ENCODE data around the gene MAGEB5. TPM values are rescaled to one million over a fixed set of nuclear protein-coding genes. Genes with fewer than 3 reads are reported as not detected.
"Not testable (repeated sequence)": the region's sequence is repeated elsewhere in the genome, so short reads cannot be mapped to it uniquely, and the experiment has no call there.

The MAGEB5 gene
- polyA plus RNA-seq (2012; ENCODE audit: insufficient read depth, insufficient read length), result not detected

GRCh38 chrX:26215869-26216268 lies at the start of gene MAGEB5:
Gene MAGEB5, plus strand, starts transcription at chrX:26216169. Its CDS starts 1,133 bp downstream, at chrX:26217302.
- DNase-seq (ENCODE audit: low read depth, low spot score), result no peak
- no peak within 1 kb of the TSS for H3K4me3 ChIP-seq (ENCODE audit: low read length)

- H3K4me3 ChIP-seq (ENCODE audit: low read length), result no peak within 1 kb of the TSS
- DNase-seq (ENCODE audit: low read depth, low spot score), result no peak
These were observed 23.8 kb upstream of the MAGEB5 start, which contains the start of gene MAGEB6 for GRCh38 chrX:26192204-26192603. Gene MAGEB6, plus strand, starts transcription at chrX:26192440. Its CDS starts 1,407 bp downstream, at chrX:26193847.

GRCh38 chrX:26203561-26203960 lies 12.4 kb upstream of the MAGEB5 start:
- no peak for DNase-seq (ENCODE audit: low read depth, low spot score)
- H3K4me3 ChIP-seq (ENCODE audit: low read length), result no peak overlapping the region

- not testable (repeated sequence) for DNase-seq (ENCODE audit: low read depth, low spot score); H3K4me3 ChIP-seq (ENCODE audit: low read length)
These were observed 11.3 kb upstream of the MAGEB5 start for GRCh38 chrX:26204717-26205116.

GRCh38 chrX:26208012-26208411 lies 8.0 kb upstream of the MAGEB5 start:
- H3K4me3 ChIP-seq (ENCODE audit: low read length), result no peak overlapping the region
- no peak for DNase-seq (ENCODE audit: low read depth, low spot score)

- DNase-seq (ENCODE audit: low read depth, low spot score), result no peak
- no peak overlapping the region for H3K4me3 ChIP-seq (ENCODE audit: low read length)
These were observed 3.4 kb downstream of the MAGEB5 start for GRCh38 chrX:26219351-26219750.

- no peak overlapping the region for H3K4me3 ChIP-seq (ENCODE audit: low read length)
- DNase-seq (ENCODE audit: low read depth, low spot score), result no peak
These were observed 18.2 kb downstream of the MAGEB5 start for GRCh38 chrX:26234177-26234576.

GRCh38 chrX:26253526-26253925 lies 37.6 kb downstream of the MAGEB5 start:
- no peak overlapping the region for H3K4me3 ChIP-seq (ENCODE audit: low read length)

GRCh38 chrX:26254436-26254835 lies 38.5 kb downstream of the MAGEB5 start:
- no peak for DNase-seq (ENCODE audit: low read depth, low spot score)

More at GRCh38 chrX:26253526-26253925, 37.6 kb downstream of the MAGEB5 start:
- no peak for DNase-seq (ENCODE audit: low read depth, low spot score)

GRCh38 chrX:26262121-26262523 lies 46.2 kb downstream of the MAGEB5 start:
- no peak for DNase-seq (ENCODE audit: low read depth, low spot score)
- H3K4me3 ChIP-seq (ENCODE audit: low read length), result no peak overlapping the region

More at GRCh38 chrX:26254436-26254835, 38.5 kb downstream of the MAGEB5 start:
- no peak overlapping the region for H3K4me3 ChIP-seq (ENCODE audit: low read length)
